Activated gamma-delta T cell (primary cell): Measurements from ENCODE around the gene TNMD.

Experiments
- DNase-seq: peaks from one replicate; lab custom pipeline; 2025; lab: John Stamatoyannopoulos, UW

TNMD gene

GRCh38 chrX:100643956-100644860 is 59.5 kb downstream of the TNMD start, which contains the start of gene SRPX2:
Gene SRPX2, plus strand, starts transcription at chrX:100644199. Its CDS starts 2,124 bp downstream, at chrX:100646323.
- no peak for DNase-seq

GRCh38 chrX:100645106-100645505 is 60.4 kb downstream of the TNMD start:
- no peak for DNase-seq

- DNase-seq, result no peak
Measured at GRCh38 chrX:100647095-100647494, 62.4 kb downstream of the TNMD start.

- DNase-seq, result no peak
Measured at GRCh38 chrX:100647739-100648138, 63.0 kb downstream of the TNMD start.

- no peak for DNase-seq
Measured at GRCh38 chrX:100648458-100649417, 64.0 kb downstream of the TNMD start.
